ENCODE results near the gene ME2.
"Not testable (repeated sequence)": the region's sequence is repeated elsewhere in the genome, so short reads cannot be mapped to it uniquely, and the experiment has no call there.

ME2 gene

GRCh38 chr18:50949185-50949584 lies 70.3 kb downstream of the ME2 start:
- Histone ChIP-seq H3K4me3 (ENCODE audit: low read length) (no peak overlapping the region), H3K27ac (ENCODE audit: low read depth, low read length) (no peak overlapping the region), H3K4me1 (ENCODE audit: insufficient read depth, low read length) (no peaks in the 10 kb centered on the region), H3K27me3 (ENCODE audit: insufficient read depth, low read length) (no peaks in the 10 kb centered on the region), H3K9ac (ENCODE audit: low read depth, low read length) (no peak overlapping the region), H3K36me3 (ENCODE audit: insufficient read depth, low read length) (peaks cover 28% of the 10 kb centered on the region), H3K9me3 (ENCODE audit: insufficient read depth, low read depth, low read length) (no peaks in the 10 kb centered on the region)
- 98% methylated on average over 6 of the region's 6 CpGs for whole genome bisulfite sequencing

- no peaks in the 10 kb centered on the region for H3K27me3 ChIP-seq (ENCODE audit: insufficient read depth, low read length)
- no peaks in the 10 kb centered on the region for H3K9me3 ChIP-seq (ENCODE audit: insufficient read depth, low read depth, low read length)
- no peak overlapping the region for H3K9ac ChIP-seq (ENCODE audit: low read depth, low read length)
- WGBS = 97% methylated on average over 4 of the region's 4 CpGs
- no peak overlapping the region for H3K27ac ChIP-seq (ENCODE audit: low read depth, low read length)
- H3K4me1 ChIP-seq (ENCODE audit: insufficient read depth, low read length) = peaks cover 4% of the 10 kb centered on the region; the same call in 1 of the 2 replicates
- no peak overlapping the region for H3K4me3 ChIP-seq (ENCODE audit: low read length)
- H3K36me3 ChIP-seq (ENCODE audit: insufficient read depth, low read length) = peaks cover 20% of the 10 kb centered on the region
Measured at GRCh38 chr18:50950626-50951025, 71.7 kb downstream of the ME2 start.

- WGBS = 89% methylated on average over 2 of the region's 3 CpGs
- Histone ChIP-seq H3K4me1 (ENCODE audit: insufficient read depth, low read length) (peaks cover 4% of the 10 kb centered on the region; the same call in 1 of the 2 replicates), H3K27ac (ENCODE audit: low read depth, low read length) (no peak overlapping the region), H3K36me3 (ENCODE audit: insufficient read depth, low read length) (no peaks in the 10 kb centered on the region), H3K27me3 (ENCODE audit: insufficient read depth, low read length) (no peaks in the 10 kb centered on the region), H3K4me3 (ENCODE audit: low read length) (no peak overlapping the region), H3K9ac (ENCODE audit: low read depth, low read length) (no peak overlapping the region), H3K9me3 (ENCODE audit: insufficient read depth, low read depth, low read length) (no peaks in the 10 kb centered on the region)
Measured at GRCh38 chr18:50953822-50954221, 74.9 kb downstream of the ME2 start.

GRCh38 chr18:50955253-50955652 lies 76.3 kb downstream of the ME2 start:
- Histone ChIP-seq H3K4me3 (ENCODE audit: low read length) (no peak overlapping the region), H3K36me3 (ENCODE audit: insufficient read depth, low read length) (no peaks in the 10 kb centered on the region), H3K9me3 (ENCODE audit: insufficient read depth, low read depth, low read length) (no peaks in the 10 kb centered on the region), H3K4me1 (ENCODE audit: insufficient read depth, low read length) (peaks cover 4% of the 10 kb centered on the region; the same call in 1 of the 2 replicates), H3K27me3 (ENCODE audit: insufficient read depth, low read length) (no peaks in the 10 kb centered on the region), H3K27ac (ENCODE audit: low read depth, low read length) (no peak overlapping the region), H3K9ac (ENCODE audit: low read depth, low read length) (no peak overlapping the region)
- WGBS = 67% methylated on average over 4 of the region's 4 CpGs

- peaks cover 4% of the 10 kb centered on the region; the same call in 1 of the 2 replicates for H3K4me1 ChIP-seq (ENCODE audit: insufficient read depth, low read length)
- H3K36me3 ChIP-seq (ENCODE audit: insufficient read depth, low read length) = no peaks in the 10 kb centered on the region
- H3K4me3 ChIP-seq (ENCODE audit: low read length) = no peak overlapping the region
- 94% methylated on average over 3 of the region's 3 CpGs for WGBS
- peaks cover 6% of the 10 kb centered on the region; the same call in 1 of the 2 replicates for H3K9me3 ChIP-seq (ENCODE audit: insufficient read depth, low read depth, low read length)
- no peak overlapping the region for H3K9ac ChIP-seq (ENCODE audit: low read depth, low read length)
- H3K27ac ChIP-seq (ENCODE audit: low read depth, low read length) = no peak overlapping the region
- no peaks in the 10 kb centered on the region for H3K27me3 ChIP-seq (ENCODE audit: insufficient read depth, low read length)
Measured at GRCh38 chr18:50956116-50956515, 77.2 kb downstream of the ME2 start.

- no peak overlapping the region for H3K4me3 ChIP-seq (ENCODE audit: low read length)
- no peaks in the 10 kb centered on the region for H3K36me3 ChIP-seq (ENCODE audit: insufficient read depth, low read length)
- H3K27ac ChIP-seq (ENCODE audit: low read depth, low read length) = no peak overlapping the region
- peaks cover 32% of the 10 kb centered on the region for H3K9me3 ChIP-seq (ENCODE audit: insufficient read depth, low read depth, low read length)
- no peak overlapping the region for H3K9ac ChIP-seq (ENCODE audit: low read depth, low read length)
- WGBS = 100% methylated on average over 1 of the region's 1 CpG
- H3K4me1 ChIP-seq (ENCODE audit: insufficient read depth, low read length) = no peaks in the 10 kb centered on the region
- no peaks in the 10 kb centered on the region for H3K27me3 ChIP-seq (ENCODE audit: insufficient read depth, low read length)
Measured at GRCh38 chr18:50961974-50962373, 83.1 kb downstream of the ME2 start.

GRCh38 chr18:50967714-50968661 lies 89.1 kb downstream of the ME2 start, which contains the start of gene ELAC1:
TSS of gene ELAC1 (plus strand) at chr18:50968040. CDS start at chr18:50974405, 6,365 bp downstream.
- Histone ChIP-seq H3K4me1 (ENCODE audit: insufficient read depth, low read length) (peaks cover 16% of the 10 kb centered on the region), H3K27ac (ENCODE audit: low read depth, low read length) (peak within 1 kb of the TSS; percentile 91), H3K9me3 (ENCODE audit: insufficient read depth, low read depth, low read length) (peaks cover 12% of the 10 kb centered on the region), H3K4me3 (ENCODE audit: low read length) (peak within 1 kb of the TSS; percentile 91), H3K36me3 (ENCODE audit: insufficient read depth, low read length) (no peaks in the 10 kb centered on the region), H3K9ac (ENCODE audit: low read depth, low read length) (peak within 1 kb of the TSS; percentile 97), H3K27me3 (ENCODE audit: insufficient read depth, low read length) (no peaks in the 10 kb centered on the region)
- WGBS = 1% methylated on average over 84 of the region's 84 CpGs

- Histone ChIP-seq H3K36me3 (ENCODE audit: insufficient read depth, low read length) (no peaks in the 10 kb centered on the region), H3K9me3 (ENCODE audit: insufficient read depth, low read depth, low read length) (no peaks in the 10 kb centered on the region), H3K27ac (ENCODE audit: low read depth, low read length) (no peak overlapping the region), H3K9ac (ENCODE audit: low read depth, low read length) (no peak overlapping the region), H3K27me3 (ENCODE audit: insufficient read depth, low read length) (no peaks in the 10 kb centered on the region), H3K4me1 (ENCODE audit: insufficient read depth, low read length) (peaks cover 16% of the 10 kb centered on the region), H3K4me3 (ENCODE audit: low read length) (peak overlapping the region; percentile 91)
- WGBS = 89% methylated on average over 5 of the region's 5 CpGs
Measured at GRCh38 chr18:50969448-50969847, 90.5 kb downstream of the ME2 start.

GRCh38 chr18:50970006-50970405 lies 91.1 kb downstream of the ME2 start:
- Histone ChIP-seq H3K9ac (ENCODE audit: low read depth, low read length) (no peak overlapping the region), H3K4me3 (ENCODE audit: low read length) (peak overlapping the region; percentile 1; the same call in 1 of the 2 replicates), H3K4me1 (ENCODE audit: insufficient read depth, low read length) (peaks cover 16% of the 10 kb centered on the region), H3K27me3 (ENCODE audit: insufficient read depth, low read length) (no peaks in the 10 kb centered on the region), H3K9me3 (ENCODE audit: insufficient read depth, low read depth, low read length) (no peaks in the 10 kb centered on the region), H3K36me3 (ENCODE audit: insufficient read depth, low read length) (no peaks in the 10 kb centered on the region), H3K27ac (ENCODE audit: low read depth, low read length) (no peak overlapping the region; the same call in 1 of the 2 replicates)
- WGBS = 40% methylated on average over 1 of the region's 2 CpGs

GRCh38 chr18:50972404-50972803 lies 93.5 kb downstream of the ME2 start:
- H3K36me3 ChIP-seq (ENCODE audit: insufficient read depth, low read length) = peaks cover 22% of the 10 kb centered on the region
- H3K4me3 ChIP-seq (ENCODE audit: low read length); H3K27ac ChIP-seq (ENCODE audit: low read depth, low read length); H3K9ac ChIP-seq (ENCODE audit: low read depth, low read length); H3K27me3 ChIP-seq (ENCODE audit: insufficient read depth, low read length): not testable (repeated sequence)
- H3K4me1 ChIP-seq (ENCODE audit: insufficient read depth, low read length) = peaks cover 16% of the 10 kb centered on the region
- peaks cover 18% of the 10 kb centered on the region for H3K9me3 ChIP-seq (ENCODE audit: insufficient read depth, low read depth, low read length)
- whole genome bisulfite sequencing = over 99% methylated on average over 3 of the region's 5 CpGs

GRCh38 chr18:50973367-50974126 lies 94.6 kb downstream of the ME2 start:
- H3K27me3 ChIP-seq (ENCODE audit: insufficient read depth, low read length) = no peaks in the 10 kb centered on the region
- peaks cover 27% of the 10 kb centered on the region for H3K9me3 ChIP-seq (ENCODE audit: insufficient read depth, low read depth, low read length)
- H3K9ac ChIP-seq (ENCODE audit: low read depth, low read length) = no peak overlapping the region
- 90% methylated on average over 4 of the region's 4 CpGs for WGBS
- H3K4me3 ChIP-seq (ENCODE audit: low read length) = no peak overlapping the region
- peaks cover 16% of the 10 kb centered on the region for H3K4me1 ChIP-seq (ENCODE audit: insufficient read depth, low read length)
- H3K27ac ChIP-seq (ENCODE audit: low read depth, low read length) = no peak overlapping the region
- H3K36me3 ChIP-seq (ENCODE audit: insufficient read depth, low read length) = peaks cover 30% of the 10 kb centered on the region
